ENCODE results near the gene RNF220. TPM values are rescaled to one million over a fixed set of nuclear protein-coding genes. Genes with fewer than 3 reads are reported as not detected.

The RNF220 gene
- total RNA-seq, 1 donor, result 53.2 TPM

GRCh38 chr1:44637702-44638411 lies 232.8 kb downstream of the RNF220 start:
- H3K27ac ChIP-seq (ENCODE audit: low read depth, low read length), result no peak overlapping the region
- TF ChIP-seq CTCF (IDR thresholded peaks at IDR 0.05; ENCODE audit: extremely low read depth, low read depth, low read length), result no peak
- no peaks in the 10 kb centered on the region for H3K27me3 ChIP-seq (ENCODE audit: insufficient read depth, low read length)
- H3K36me3 ChIP-seq (ENCODE audit: insufficient read depth, low read length), result peaks cover 87% of the 10 kb centered on the region
- peaks cover 21% of the 10 kb centered on the region for H4K20me1 ChIP-seq (ENCODE audit: insufficient read depth, low read length)
- H3K9me3 ChIP-seq (ENCODE audit: low read depth, low read length), result no peaks in the 10 kb centered on the region
- no peak overlapping the region for H3K4me2 ChIP-seq (ENCODE audit: insufficient read depth, low read length)
- H3K79me2 ChIP-seq (ENCODE audit: insufficient read depth, low read length), result peaks cover 30% of the 10 kb centered on the region
- H2AFZ ChIP-seq (ENCODE audit: low read length), result no peak overlapping the region
- peaks cover 10% of the 10 kb centered on the region for H3K4me1 ChIP-seq (ENCODE audit: insufficient read depth, low read length)
- DNase-seq (ENCODE audit: insufficient read length, low spot score, missing footprints), result no peak
- H3K4me3 ChIP-seq (ENCODE audit: insufficient read depth, low read length), result no peak overlapping the region

- peaks cover 9% of the 10 kb centered on the region for H4K20me1 ChIP-seq (ENCODE audit: insufficient read depth, low read length)
- H3K4me1 ChIP-seq (ENCODE audit: insufficient read depth, low read length), result peaks cover 10% of the 10 kb centered on the region
- peaks cover 7% of the 10 kb centered on the region for H3K79me2 ChIP-seq (ENCODE audit: insufficient read depth, low read length)
- no peak overlapping the region for H3K4me3 ChIP-seq (ENCODE audit: insufficient read depth, low read length)
- H3K9me3 ChIP-seq (ENCODE audit: low read depth, low read length), result no peaks in the 10 kb centered on the region
- no peak overlapping the region for H3K27ac ChIP-seq (ENCODE audit: low read depth, low read length)
- H3K27me3 ChIP-seq (ENCODE audit: insufficient read depth, low read length), result no peaks in the 10 kb centered on the region
- peaks cover 88% of the 10 kb centered on the region for H3K36me3 ChIP-seq (ENCODE audit: insufficient read depth, low read length)
- H2AFZ ChIP-seq (ENCODE audit: low read length), result no peak overlapping the region
- DNase-seq (ENCODE audit: insufficient read length, low spot score, missing footprints), result peak; percentile 73
- no peak overlapping the region for H3K4me2 ChIP-seq (ENCODE audit: insufficient read depth, low read length)
- TF ChIP-seq CTCF (IDR thresholded peaks at IDR 0.05; ENCODE audit: extremely low read depth, low read depth, low read length), result no peak
Observed at GRCh38 chr1:44640200-44640853, 235.3 kb downstream of the RNF220 start.

- TF ChIP-seq CTCF (IDR thresholded peaks at IDR 0.05; ENCODE audit: extremely low read depth, low read depth, low read length), result no peak
- no peak overlapping the region for H3K27ac ChIP-seq (ENCODE audit: low read depth, low read length)
- no peak overlapping the region for H3K4me3 ChIP-seq (ENCODE audit: insufficient read depth, low read length)
- H3K4me1 ChIP-seq (ENCODE audit: insufficient read depth, low read length), result peaks cover 14% of the 10 kb centered on the region
- H3K9me3 ChIP-seq (ENCODE audit: low read depth, low read length), result no peaks in the 10 kb centered on the region
- DNase-seq (ENCODE audit: insufficient read length, low spot score, missing footprints), result peak; percentile 81
- no peaks in the 10 kb centered on the region for H3K27me3 ChIP-seq (ENCODE audit: insufficient read depth, low read length)
- H3K4me2 ChIP-seq (ENCODE audit: insufficient read depth, low read length), result no peak overlapping the region
- H3K79me2 ChIP-seq (ENCODE audit: insufficient read depth, low read length), result peaks cover 4% of the 10 kb centered on the region
- no peak overlapping the region for H2AFZ ChIP-seq (ENCODE audit: low read length)
- peaks cover 79% of the 10 kb centered on the region for H3K36me3 ChIP-seq (ENCODE audit: insufficient read depth, low read length)
- peaks cover 4% of the 10 kb centered on the region for H4K20me1 ChIP-seq (ENCODE audit: insufficient read depth, low read length)
Observed at GRCh38 chr1:44641126-44642102, 236.4 kb downstream of the RNF220 start.

Data from osteoblast (primary cell).